ENCODE data around the gene KANK3.
"Not testable (repeated sequence)": the region's sequence is repeated elsewhere in the genome, so short reads cannot be mapped to it uniquely, and the experiment has no call there.

Gene KANK3

GRCh38 chr19:8316351-8317125 lies 26.5 kb downstream of the KANK3 start:
- DNase-seq, result no peak

- DNase-seq, result not testable (repeated sequence)
Observed at GRCh38 chr19:8314981-8315640, 28.0 kb downstream of the KANK3 start.

GRCh38 chr19:8311461-8312260 lies 31.4 kb downstream of the KANK3 start:
- DNase-seq, result peak; percentile 29

- DNase-seq, result no peak
Observed at GRCh38 chr19:8310342-8311055, 32.6 kb downstream of the KANK3 start.

- no peak for DNase-seq
Observed at GRCh38 chr19:8308891-8309291, 34.2 kb downstream of the KANK3 start.

- DNase-seq, result peak; percentile 88
Observed at GRCh38 chr19:8307965-8308866, 34.8 kb downstream of the KANK3 start, which contains the start of gene CD320. Gene CD320 (minus strand): TSS chr19:8308358. CDS start chr19:8308290, 68 bp downstream.

- no peak for DNase-seq
Observed at GRCh38 chr19:8307400-8307964, 35.6 kb downstream of the KANK3 start.

GRCh38 chr19:8306235-8307054 lies 36.6 kb downstream of the KANK3 start:
- no peak for DNase-seq

GRCh38 chr19:8305798-8306197 lies 37.3 kb downstream of the KANK3 start:
- no peak for DNase-seq

- no peak for DNase-seq
Observed at GRCh38 chr19:8304841-8305621, 38.0 kb downstream of the KANK3 start.

GRCh38 chr19:8302734-8303133 lies 40.3 kb downstream of the KANK3 start:
- no peak for DNase-seq

- no peak for DNase-seq
Observed at GRCh38 chr19:8302357-8302691, 40.7 kb downstream of the KANK3 start.

- DNase-seq, result not testable (repeated sequence)
Observed at GRCh38 chr19:8291337-8291736, 51.7 kb downstream of the KANK3 start.

GRCh38 chr19:8276508-8276907 lies 66.6 kb downstream of the KANK3 start:
- not testable (repeated sequence) for DNase-seq

All from NCI-H2029 (cell line).